Caco-2 (cell line): ENCODE data around the gene RSRC1. TPM values are rescaled to one million over a fixed set of nuclear protein-coding genes. Genes with fewer than 3 reads are reported as not detected.

Experiments
- BruUV-seq: library from RNA; stranded (reverse); fragments of 400-500 nt; replicated peaks from 2 replicates; lab custom pipeline; 2021; lab: Mats Ljungman, UMichigan
- CTCF ChIA-PET: fragments of 300-600 bp; sonication (Branson Sonifier 250); formaldehyde crosslinking; loops from one replicate; lab custom pipeline; 2022; ENCODE audit warnings: antibody characterized with exemption; lab: Charles Lee
- POLR2A ChIA-PET: fragments of 300-600 bp; sonication (Branson Sonifier 250); formaldehyde crosslinking; loops from one replicate; lab custom pipeline; 2022; ENCODE audit warnings: antibody characterized with exemption; lab: Charles Lee
- DNase-seq, 2 experiments: peaks; one replicate each; pipeline versions ENCODE4 v3.0.0 to v3.0.0-alpha.2; 2020 to 2022
- H3K27me3 ChIP-seq: replicated peaks from 2 replicates; pipeline ENCODE4 v1.6.0; 2011; ENCODE audit warnings: low read length; ENCODE audit not compliant: control insufficient read depth, insufficient read depth
- H3K36me3 ChIP-seq: 2 replicates; pipeline ENCODE4 v1.5.1; 2011; ENCODE audit warnings: low read length; ENCODE audit not compliant: control insufficient read depth, insufficient read depth
- H3K4me1 ChIP-seq: fragments of 250-450 bp; sonication (Bioruptor Pico); 2 replicates; pipeline ENCODE4 v1.5.1; 2020; ENCODE audit warnings: mild to moderate bottlenecking
- H3K4me3 ChIP-seq: 2 replicates; pipeline ENCODE4 v1.5.1; 2011; ENCODE audit warnings: low read depth, mild to moderate bottlenecking, control low read depth, low read length
- H3K9me3 ChIP-seq: fragments of 250-450 bp; sonication (Bioruptor Pico); 2 replicates; pipeline ENCODE4 v1.5.1; 2020; ENCODE audit warnings: mild to moderate bottlenecking, moderate library complexity
- H3K27ac Mint-ChIP-seq: one replicate; pipeline ENCODE4 v1.8.0; 2022; ENCODE audit warnings: mixed read lengths; ENCODE audit not compliant: unreplicated experiment
- H3K27me3 Mint-ChIP-seq: one replicate; pipeline ENCODE4 v1.8.0; 2022; ENCODE audit warnings: mixed read lengths; ENCODE audit not compliant: insufficient read depth, unreplicated experiment
- H3K36me3 Mint-ChIP-seq: one replicate; pipeline ENCODE4 v1.8.0; 2022; ENCODE audit warnings: mild to moderate bottlenecking, mixed read lengths; ENCODE audit not compliant: insufficient read depth, unreplicated experiment
- H3K4me1 Mint-ChIP-seq: one replicate; pipeline ENCODE4 v1.8.0; 2022; ENCODE audit warnings: low read depth, mixed read lengths; ENCODE audit not compliant: unreplicated experiment
- H3K4me3 Mint-ChIP-seq: one replicate; pipeline ENCODE4 v1.8.0; 2022; ENCODE audit warnings: mild to moderate bottlenecking, moderate library complexity, mixed read lengths; ENCODE audit not compliant: unreplicated experiment
- H3K9me3 Mint-ChIP-seq: one replicate; pipeline ENCODE4 v1.8.0; 2022; ENCODE audit warnings: mixed read lengths; ENCODE audit not compliant: unreplicated experiment
- CTCF ChIP-seq, 2 experiments: fragments of 200-600 bp in 1 of 2; IDR thresholded peaks; 1 replicate in 1 of 2; 2 replicates in 1 of 2; pipeline versions ENCODE4 v1.5.1 to v1.8.0; 2011 to 2022; ENCODE audit warnings: antibody characterized with exemption in 1 of 2, control low read depth in 1 of 2, inconsistent platforms in 1 of 2, low read depth in 1 of 2, low read length in 1 of 2, mild to moderate bottlenecking in 1 of 2, moderate library complexity in 1 of 2; ENCODE audit not compliant: insufficient read depth in 1 of 2, severe bottlenecking in 1 of 2, unreplicated experiment in 1 of 2
- intact Hi-C: fragments of 100-400 bp; cut with micrococcal nuclease; formaldehyde crosslinking; loops from one replicate; pipeline ENCODE4 v1.10.0; 2022; ENCODE audit not compliant: unreplicated experiment
- total RNA-seq: library from RNA; stranded (reverse); gene quantifications from 2 replicates; pipeline ENCODE4 v1.2.3, GENCODE V29; 2022

The RSRC1 gene
- total RNA-seq, 1 experiment from 2014 or later: 38.4 TPM

GRCh38 chr3:158460926-158461325 lies 351.0 kb downstream of the RSRC1 start:
- ChIA-PET CTCF (interaction anchor here (0.6 kb wide), 1 partner anchor 119 kb away, joined by 3 read pairs; no protein-coding TSS in a partner anchor), POLR2A (no interaction called here)
- TF ChIP-seq CTCF (IDR thresholded peaks at IDR 0.05; ENCODE audit: insufficient read depth in 1 of 2, low read depth in 1 of 2, low read length in 1 of 2, severe bottlenecking in 1 of 2, unreplicated experiment in 1 of 2): no peak
- no peaks in the 10 kb centered on the region for H3K27me3 Mint-ChIP-seq
- H3K27ac Mint-ChIP-seq: no peak overlapping the region
- H3K9me3 Mint-ChIP-seq: no peaks in the 10 kb centered on the region
- Histone ChIP-seq H3K27me3 (no peaks in the 10 kb centered on the region), H3K4me3 (no peak overlapping the region), H3K4me1 (no peaks in the 10 kb centered on the region), H3K9me3 (no peaks in the 10 kb centered on the region), H3K36me3 (no peaks in the 10 kb centered on the region)
- H3K36me3 Mint-ChIP-seq: no peaks in the 10 kb centered on the region
- intact Hi-C loops: no loop called here
- H3K4me3 Mint-ChIP-seq: no peak overlapping the region
- no peak for DNase-seq
- BruUV-seq: no TSS peak
- no peaks in the 10 kb centered on the region for H3K4me1 Mint-ChIP-seq

GRCh38 chr3:158463556-158463955 lies 353.7 kb downstream of the RSRC1 start:
- ChIA-PET POLR2A (no interaction called here), CTCF (no interaction called here)
- Histone ChIP-seq H3K9me3 (no peaks in the 10 kb centered on the region), H3K4me3 (no peak overlapping the region), H3K36me3 (no peaks in the 10 kb centered on the region), H3K4me1 (no peaks in the 10 kb centered on the region), H3K27me3 (no peaks in the 10 kb centered on the region)
- Mint-ChIP-seq H3K9me3 (no peaks in the 10 kb centered on the region), H3K27ac (no peak overlapping the region), H3K4me1 (no peaks in the 10 kb centered on the region), H3K36me3 (no peaks in the 10 kb centered on the region), H3K4me3 (no peak overlapping the region), H3K27me3 (no peaks in the 10 kb centered on the region)
- no TSS peak for BruUV-seq
- DNase-seq: no peak
- no peak for TF ChIP-seq CTCF (IDR thresholded peaks at IDR 0.05; ENCODE audit: insufficient read depth in 1 of 2, low read depth in 1 of 2, low read length in 1 of 2, severe bottlenecking in 1 of 2, unreplicated experiment in 1 of 2)
- intact Hi-C loops: no loop called here

GRCh38 chr3:158465074-158465473 lies 355.2 kb downstream of the RSRC1 start:
- intact Hi-C loops: no loop called here
- Mint-ChIP-seq H3K36me3 (no peaks in the 10 kb centered on the region), H3K27me3 (no peaks in the 10 kb centered on the region), H3K27ac (no peak overlapping the region), H3K4me1 (no peaks in the 10 kb centered on the region), H3K4me3 (no peak overlapping the region), H3K9me3 (no peaks in the 10 kb centered on the region)
- no peaks in the 10 kb centered on the region for H3K9me3 ChIP-seq
- no peak for TF ChIP-seq CTCF (IDR thresholded peaks at IDR 0.05; ENCODE audit: insufficient read depth in 1 of 2, low read depth in 1 of 2, low read length in 1 of 2, severe bottlenecking in 1 of 2, unreplicated experiment in 1 of 2)
- BruUV-seq: no TSS peak
- no peak overlapping the region for H3K4me3 ChIP-seq
- no peaks in the 10 kb centered on the region for H3K27me3 ChIP-seq
- CTCF ChIA-PET: no interaction called here
- POLR2A ChIA-PET: no interaction called here
- no peaks in the 10 kb centered on the region for H3K4me1 ChIP-seq
- no peak for DNase-seq
- H3K36me3 ChIP-seq: no peaks in the 10 kb centered on the region
